H9 (cell line): ENCODE measurements around the gene MARCHF10. TPM values are rescaled to one million over a fixed set of nuclear protein-coding genes. Genes with fewer than 3 reads are reported as not detected.

Experiments used
- DNase-seq: peaks from one replicate; pipeline ENCODE4 v3.0.0-alpha.2; 2017
- H2AFZ ChIP-seq: one replicate; pipeline ENCODE4 v1.6.1; 2013; ENCODE audit warnings: mild to moderate bottlenecking, low read length, control low read depth, moderate library complexity
- H2AK5ac ChIP-seq: 2 replicates; pipeline ENCODE4 v1.6.1; 2013; ENCODE audit warnings: low read length, control low read depth, mixed read lengths; ENCODE audit not compliant: insufficient read length
- H2BK120ac ChIP-seq: one replicate; pipeline ENCODE4 v1.6.1; 2013; ENCODE audit warnings: low read depth, mild to moderate bottlenecking, low read length, control low read depth, inconsistent platforms; ENCODE audit not compliant: poor library complexity, severe bottlenecking
- H2BK12ac ChIP-seq: 2 replicates; pipeline ENCODE4 v1.6.1; 2013; ENCODE audit warnings: low read length, control low read depth, mixed read lengths, low read depth; ENCODE audit not compliant: insufficient read length
- H2BK15ac ChIP-seq: 2 replicates; pipeline ENCODE4 v1.6.1; 2013; ENCODE audit warnings: low read depth, low read length, control low read depth
- H2BK20ac ChIP-seq: one replicate; pipeline ENCODE4 v1.6.1; 2013; ENCODE audit warnings: low read depth, mild to moderate bottlenecking, low read length, control low read depth, inconsistent platforms; ENCODE audit not compliant: poor library complexity, severe bottlenecking
- H2BK5ac ChIP-seq: 2 replicates; pipeline ENCODE4 v1.6.1; 2013; ENCODE audit warnings: low read length, control low read depth, mixed read lengths; ENCODE audit not compliant: insufficient read length
- H3K14ac ChIP-seq: 2 replicates; pipeline ENCODE4 v1.6.1; 2013; ENCODE audit warnings: low read length, control low read depth; ENCODE audit not compliant: insufficient read depth
- H3K18ac ChIP-seq: 2 replicates; pipeline ENCODE4 v1.6.1; 2013; ENCODE audit warnings: low read depth, mild to moderate bottlenecking, mixed read lengths, low read length, control low read depth; ENCODE audit not compliant: insufficient read length
- H3K23ac ChIP-seq: 2 replicates; pipeline ENCODE4 v1.6.1; 2013; ENCODE audit warnings: low read length, control low read depth, mixed read lengths, low read depth; ENCODE audit not compliant: insufficient read length
- H3K23me2 ChIP-seq: 2 replicates; pipeline ENCODE4 v1.6.1; 2013; ENCODE audit warnings: low read depth, mild to moderate bottlenecking, mixed read lengths, low read length, control low read depth; ENCODE audit not compliant: insufficient read length, poor library complexity, severe bottlenecking
- H3K27ac ChIP-seq: 2 replicates; pipeline ENCODE4 v1.5.1; 2013; ENCODE audit warnings: low read length, control low read depth, mixed read lengths, low read depth; ENCODE audit not compliant: insufficient read length
- H3K27me3 ChIP-seq: 2 replicates; pipeline ENCODE4 v1.6.1; 2013; ENCODE audit warnings: low read length, control low read depth, inconsistent platforms; ENCODE audit not compliant: insufficient read depth
- H3K4ac ChIP-seq: 2 replicates; pipeline ENCODE4 v1.6.1; 2013; ENCODE audit warnings: low read depth, mild to moderate bottlenecking, control low read depth, inconsistent platforms, low read length, moderate library complexity
- H3K4me1 ChIP-seq: 2 replicates; pipeline ENCODE4 v1.6.1; 2013; ENCODE audit warnings: low read length, control low read depth, inconsistent platforms; ENCODE audit not compliant: insufficient read depth
- H3K4me2 ChIP-seq: 2 replicates; pipeline ENCODE4 v1.6.1; 2013; ENCODE audit warnings: low read length, control low read depth, mixed read lengths; ENCODE audit not compliant: insufficient read length, insufficient read depth
- H3K56ac ChIP-seq: 2 replicates; pipeline ENCODE4 v1.6.1; 2013; ENCODE audit warnings: low read depth, mild to moderate bottlenecking, mixed read lengths, low read length, control low read depth; ENCODE audit not compliant: insufficient read length
- H3K79me1 ChIP-seq: 2 replicates; pipeline ENCODE4 v1.6.1; 2013; ENCODE audit warnings: low read depth, mild to moderate bottlenecking, moderate library complexity, low read length, control low read depth, inconsistent platforms; ENCODE audit not compliant: insufficient read depth, poor library complexity, severe bottlenecking
- H3K79me2 ChIP-seq: 2 replicates; pipeline ENCODE4 v1.6.1; 2013; ENCODE audit warnings: low read length, control low read depth, inconsistent platforms; ENCODE audit not compliant: insufficient read depth
- H3K9ac ChIP-seq: 2 replicates; pipeline ENCODE4 v1.6.1; 2013; ENCODE audit warnings: low read length, control low read depth, mixed read lengths; ENCODE audit not compliant: insufficient read length; ENCODE audit errors: extremely low read depth
- H3K9me3 ChIP-seq: one replicate; pipeline ENCODE4 v1.6.1; 2013; ENCODE audit warnings: low read depth, low read length, inconsistent platforms; ENCODE audit not compliant: control insufficient read depth
- H3T11ph ChIP-seq: one replicate; pipeline ENCODE4 v1.6.1; 2013; ENCODE audit warnings: mild to moderate bottlenecking, low read length, control low read depth, inconsistent platforms
- H4K20me1 ChIP-seq: one replicate; pipeline ENCODE4 v1.6.1; 2013; ENCODE audit not compliant: control insufficient read depth, insufficient read length, insufficient read depth
- H4K5ac ChIP-seq: 2 replicates; pipeline ENCODE4 v1.6.1; 2013; ENCODE audit warnings: low read depth, mild to moderate bottlenecking, mixed read lengths, low read length, control low read depth; ENCODE audit not compliant: insufficient read length
- H4K8ac ChIP-seq: replicated peaks from 2 replicates; pipeline ENCODE4 v1.6.1; 2013; ENCODE audit warnings: low read length, control low read depth, mixed read lengths, low read depth; ENCODE audit not compliant: insufficient read length
- H4K91ac ChIP-seq: 2 replicates; pipeline ENCODE4 v1.6.1; 2013; ENCODE audit warnings: low read depth, mild to moderate bottlenecking, moderate library complexity, mixed read lengths, low read length, control low read depth; ENCODE audit not compliant: insufficient read length
- H3K27ac Mint-ChIP-seq, 3 experiments: 2 replicates in 2 of 3; 3 replicates in 1 of 3; pipeline ENCODE4 v1.8.0; 2020 to 2021; ENCODE audit warnings: mixed read lengths in 3 of 3, mild to moderate bottlenecking in 1 of 3, moderate library complexity in 1 of 3
- H3K27me3 Mint-ChIP-seq: 2 replicates; pipeline ENCODE4 v1.8.0; 2021; ENCODE audit warnings: low read depth, mild to moderate bottlenecking, moderate library complexity, mixed read lengths
- H3K36me3 Mint-ChIP-seq, 3 experiments: 2 replicates in 2 of 3; 3 replicates in 1 of 3; pipeline ENCODE4 v1.8.0; 2020 to 2021; ENCODE audit warnings: low read depth in 3 of 3, mixed read lengths in 3 of 3; ENCODE audit not compliant: insufficient read depth in 1 of 3
- H3K4me1 Mint-ChIP-seq, 2 experiments: 2 replicates each; pipeline ENCODE4 v1.8.0; 2020; ENCODE audit warnings: mixed read lengths in 2 of 2
- H3K4me3 Mint-ChIP-seq, 2 experiments: 2 replicates in 1 of 2; 3 replicates in 1 of 2; pipeline ENCODE4 v1.8.0; 2020 to 2021; ENCODE audit warnings: mild to moderate bottlenecking in 2 of 2, mixed read lengths in 2 of 2, moderate library complexity in 1 of 2
- H3K9me3 Mint-ChIP-seq, 2 experiments: 2 replicates in 1 of 2; 3 replicates in 1 of 2; pipeline ENCODE4 v1.8.0; 2020; ENCODE audit warnings: mild to moderate bottlenecking in 2 of 2, mixed read lengths in 2 of 2, moderate library complexity in 1 of 2
- CTCF ChIP-seq: fragments of 200-600 bp; sonication (generic); conservative IDR thresholded peaks from 3 replicates; pipeline ENCODE4 v1.8.0; 2021; ENCODE audit warnings: antibody characterized with exemption, mild to moderate bottlenecking
- WGBS: extraction: QIAGEN DNeasy Blood & Tissue Kit; methylation state at CpG from one replicate; pipeline ENCODE4 v1.1.7; 2013; ENCODE audit warnings: missing lambda C conversion rate, low lambda C conversion rate, mixed read lengths; ENCODE audit not compliant: insufficient read length; ENCODE audit errors: extremely low coverage; 5-methylcytosine and 5-hydroxymethylcytosine counted together
- total RNA-seq: library from RNA; stranded (reverse); gene quantifications from 2 replicates; pipeline ENCODE4 v1.2.1, GENCODE V29; 2021

The MARCHF10 gene
- total RNA-seq, 1 experiment from 2014 or later: not detected

GRCh38 chr17:62821189-62822079, 13.3 kb upstream of the MARCHF10 start:
- WGBS: no CpG with 5 or more reads among the region's 15 CpGs
- H3K27me3 ChIP-seq: no peaks in the 10 kb centered on the region
- H3K56ac ChIP-seq: no peak overlapping the region
- H3K9me3 ChIP-seq: no peaks in the 10 kb centered on the region
- H3K79me1 ChIP-seq: no peaks in the 10 kb centered on the region
- H3K4me1 ChIP-seq: peaks cover 8% of the 10 kb centered on the region
- H4K20me1 ChIP-seq: no peaks in the 10 kb centered on the region
- H3K9ac ChIP-seq: no peak overlapping the region
- no peak overlapping the region for H4K8ac ChIP-seq
- no peaks in the 10 kb centered on the region; the same call in 1 of the 2 replicates for H3K27me3 Mint-ChIP-seq
- no peak overlapping the region for H3K18ac ChIP-seq
- H3K4ac ChIP-seq: no peak overlapping the region
- no peak for TF ChIP-seq CTCF
- H3K79me2 ChIP-seq: no peaks in the 10 kb centered on the region
- H4K5ac ChIP-seq: no peak overlapping the region
- no peak for DNase-seq
- H3K23ac ChIP-seq: no peak overlapping the region
- no peak overlapping the region for H2AK5ac ChIP-seq
- no peaks in the 10 kb centered on the region for H3K23me2 ChIP-seq
- H2BK15ac ChIP-seq: no peak overlapping the region
- no peak overlapping the region for H3K4me2 ChIP-seq
- no peak overlapping the region for H2AFZ ChIP-seq
- no peak overlapping the region; a peak in 1 of 7 replicates for H3K27ac Mint-ChIP-seq
- no peak overlapping the region for H4K91ac ChIP-seq
- H3K4me3 Mint-ChIP-seq: no peak overlapping the region
- H3K9me3 Mint-ChIP-seq: no peaks in the 10 kb centered on the region; a peak in 1 of 5 replicates
- peaks cover 0 to 4% (median 0%) of the 10 kb centered on the region in 3 experiments; a peak in 1 of 7 replicates for H3K36me3 Mint-ChIP-seq
- no peak overlapping the region for H2BK12ac ChIP-seq
- no peak overlapping the region for H2BK120ac ChIP-seq
- H3K27ac ChIP-seq: no peak overlapping the region
- H2BK20ac ChIP-seq: no peak overlapping the region
- H3K4me1 Mint-ChIP-seq: peaks cover 40 to 42% of the 10 kb centered on the region in 2 experiments
- H3T11ph ChIP-seq: no peak overlapping the region
- no peak overlapping the region for H3K14ac ChIP-seq
- no peak overlapping the region for H2BK5ac ChIP-seq
